HepG2 (cell line): ENCODE results near the gene PHACTR1.

Experiments used
- AGO2 ChIP-seq: fragments of 200-400 bp; formaldehyde crosslinking; optimal IDR thresholded peaks from 2 replicates; pipeline ENCODE3; 2017; ENCODE audit warnings: mild to moderate bottlenecking, low read depth, low read length, moderate library complexity
- ATAD3A ChIP-seq: sonication (generic); formaldehyde crosslinking; IDR thresholded peaks from 2 replicates; pipeline ENCODE4 v1.4.0; 2020; ENCODE audit warnings: missing genetic modification reagents
- HOXA3 ChIP-seq: sonication (generic); formaldehyde crosslinking; IDR thresholded peaks from 2 replicates; pipeline ENCODE4 v1.5.0; 2020; ENCODE audit warnings: missing genetic modification reagents
- NONO ChIP-seq, 2 experiments: fragments of 450-650 bp in 1 of 2; sonication (generic) in 1 of 2; formaldehyde crosslinking in 1 of 2; IDR thresholded peaks in 1 of 2; conservative IDR thresholded peaks in 1 of 2; 2 replicates each; pipeline versions ENCODE4 v1.6.1 to v1.8.0; 2017 to 2022; ENCODE audit warnings: mild to moderate bottlenecking in 1 of 2, missing genetic modification reagents in 1 of 2, moderate library complexity in 1 of 2
- RFX5 ChIP-seq: IDR thresholded peaks from 2 replicates; pipeline ENCODE4 v1.6.1; 2011; ENCODE audit warnings: low read depth, low read length, improper control_type of control experiment
- SP4 ChIP-seq: sonication (generic); formaldehyde crosslinking; IDR thresholded peaks from 2 replicates; pipeline ENCODE4 v1.8.1; 2023; ENCODE audit warnings: mild to moderate bottlenecking, missing genetic modification reagents
- TGIF2 ChIP-seq: IDR thresholded peaks from 2 replicates; pipeline ENCODE4 v1.6.1; 2016; ENCODE audit warnings: control low read depth, missing compliant biosample characterization
- YEATS2 ChIP-seq: sonication (generic); formaldehyde crosslinking; IDR thresholded peaks from 2 replicates; pipeline ENCODE4 v1.4.0; 2020; ENCODE audit warnings: missing genetic modification reagents, borderline replicate concordance
- ZBTB1 ChIP-seq: sonication (generic); formaldehyde crosslinking; IDR thresholded peaks from 2 replicates; pipeline ENCODE4 v1.4.0; 2020; ENCODE audit warnings: missing genetic modification reagents, borderline replicate concordance
- TF ChIP-seq, protein P1 (sequence below): IDR thresholded peaks from 2 replicates; pipeline ENCODE4 v1.6.1; 2012; ENCODE audit warnings: low read depth, low read length, improper control_type of control experiment
- TF ChIP-seq, protein P2 (sequence below): sonication (generic); formaldehyde crosslinking; IDR thresholded peaks from 2 replicates; pipeline ENCODE4 v1.5.0; 2020; ENCODE audit warnings: mild to moderate bottlenecking, missing genetic modification reagents

DNA sequence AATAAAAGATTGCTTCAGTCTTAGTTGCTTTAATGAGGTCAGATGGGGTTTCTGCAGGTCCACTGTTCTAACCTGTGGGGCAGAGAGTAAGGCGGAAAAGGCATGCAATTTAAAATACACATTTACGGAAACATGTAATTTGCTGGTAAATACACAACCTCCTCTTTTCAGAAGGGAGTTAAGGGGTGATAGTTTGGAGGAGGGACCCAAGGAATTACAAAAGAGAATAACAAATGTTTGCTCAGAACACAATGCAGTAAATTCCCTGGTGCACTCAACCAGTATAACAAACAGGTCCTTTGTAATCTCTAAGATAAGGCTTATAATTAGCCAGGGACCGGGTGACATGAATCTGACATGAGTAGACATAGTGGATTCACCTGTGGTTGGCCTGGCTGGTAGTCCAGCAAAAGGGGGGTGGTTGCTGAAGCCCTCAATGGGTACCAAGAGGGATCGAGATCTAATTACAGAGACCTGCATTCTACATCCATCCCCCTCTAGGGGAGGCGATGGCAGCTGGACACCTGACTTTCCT is 295.1 kb downstream of the PHACTR1 start:
- TF ChIP-seq SP4 (CRISPR knock-in tag) (no peak), ATAD3A (CRISPR knock-in tag) (no peak), TGIF2 (CRISPR knock-in tag) (no peak), RFX5 (no peak), ZBTB1 (CRISPR knock-in tag) (no peak), HOXA3 (CRISPR knock-in tag) (no peak), YEATS2 (CRISPR knock-in tag) (no peak), NONO (IDR thresholded peaks at IDR 0.05) (no peak), NONO (CRISPR knock-in tag; conservative IDR thresholded peaks at IDR 0.05) (no peak), AGO2 (no peak)
- TF ChIP-seq, protein P1, sequence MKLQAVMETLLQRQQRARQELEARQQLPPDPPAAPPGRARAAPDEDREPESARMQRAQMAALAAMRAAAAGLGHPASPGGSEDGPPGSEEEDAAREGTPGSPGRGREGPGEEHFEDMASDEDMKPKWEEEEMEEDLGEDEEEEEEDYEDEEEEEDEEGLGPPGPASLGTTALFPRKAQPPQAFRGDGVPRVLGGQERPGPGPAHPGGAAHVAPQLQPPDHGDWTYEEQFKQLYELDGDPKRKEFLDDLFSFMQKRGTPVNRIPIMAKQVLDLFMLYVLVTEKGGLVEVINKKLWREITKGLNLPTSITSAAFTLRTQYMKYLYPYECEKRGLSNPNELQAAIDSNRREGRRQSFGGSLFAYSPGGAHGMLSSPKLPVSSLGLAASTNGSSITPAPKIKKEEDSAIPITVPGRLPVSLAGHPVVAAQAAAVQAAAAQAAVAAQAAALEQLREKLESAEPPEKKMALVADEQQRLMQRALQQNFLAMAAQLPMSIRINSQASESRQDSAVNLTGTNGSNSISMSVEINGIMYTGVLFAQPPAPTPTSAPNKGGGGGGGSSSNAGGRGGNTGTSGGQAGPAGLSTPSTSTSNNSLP = no peak
- TF ChIP-seq, protein P2, sequence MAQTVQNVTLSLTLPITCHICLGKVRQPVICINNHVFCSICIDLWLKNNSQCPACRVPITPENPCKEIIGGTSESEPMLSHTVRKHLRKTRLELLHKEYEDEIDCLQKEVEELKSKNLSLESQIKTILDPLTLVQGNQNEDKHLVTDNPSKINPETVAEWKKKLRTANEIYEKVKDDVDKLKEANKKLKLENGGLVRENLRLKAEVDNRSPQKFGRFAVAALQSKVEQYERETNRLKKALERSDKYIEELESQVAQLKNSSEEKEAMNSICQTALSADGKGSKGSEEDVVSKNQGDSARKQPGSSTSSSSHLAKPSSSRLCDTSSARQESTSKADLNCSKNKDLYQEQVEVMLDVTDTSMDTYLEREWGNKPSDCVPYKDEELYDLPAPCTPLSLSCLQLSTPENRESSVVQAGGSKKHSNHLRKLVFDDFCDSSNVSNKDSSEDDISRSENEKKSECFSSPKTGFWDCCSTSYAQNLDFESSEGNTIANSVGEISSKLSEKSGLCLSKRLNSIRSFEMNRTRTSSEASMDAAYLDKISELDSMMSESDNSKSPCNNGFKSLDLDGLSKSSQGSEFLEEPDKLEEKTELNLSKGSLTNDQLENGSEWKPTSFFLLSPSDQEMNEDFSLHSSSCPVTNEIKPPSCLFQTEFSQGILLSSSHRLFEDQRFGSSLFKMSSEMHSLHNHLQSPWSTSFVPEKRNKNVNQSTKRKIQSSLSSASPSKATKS = no peak
